GM19193 (cell line): Measurements from ENCODE around the gene SHISAL1.

Experiments
- POLR2A ChIP-seq: IDR thresholded peaks from 4 replicates; pipeline ENCODE4 v1.6.1; 2011; ENCODE audit not compliant: insufficient read depth, insufficient read length; ENCODE audit errors: extremely low read depth

Gene SHISAL1

GRCh38 chr22:44271732-44272400 lies 40.9 kb downstream of the SHISAL1 start:
- no peak for TF ChIP-seq POLR2A

- TF ChIP-seq POLR2A: no peak
Measured at GRCh38 chr22:44271010-44271500, 41.7 kb downstream of the SHISAL1 start.

GRCh38 chr22:44270556-44270880 lies 42.2 kb downstream of the SHISAL1 start:
- TF ChIP-seq POLR2A: no peak

- no peak for TF ChIP-seq POLR2A
Measured at GRCh38 chr22:44269757-44270555, 42.8 kb downstream of the SHISAL1 start.

GRCh38 chr22:44269117-44269498 lies 43.6 kb downstream of the SHISAL1 start:
- TF ChIP-seq POLR2A: no peak

- TF ChIP-seq POLR2A: no peak
Measured at GRCh38 chr22:44268431-44269116, 44.2 kb downstream of the SHISAL1 start.

GRCh38 chr22:44267856-44268255 lies 44.9 kb downstream of the SHISAL1 start:
- TF ChIP-seq POLR2A: no peak

- no peak for TF ChIP-seq POLR2A
Measured at GRCh38 chr22:44266796-44267760, 45.7 kb downstream of the SHISAL1 start.

GRCh38 chr22:44263547-44263946 lies 49.2 kb downstream of the SHISAL1 start:
- TF ChIP-seq POLR2A: no peak

- no peak for TF ChIP-seq POLR2A
Measured at GRCh38 chr22:44261861-44262595, 50.7 kb downstream of the SHISAL1 start.

- TF ChIP-seq POLR2A: no peak
Measured at GRCh38 chr22:44261164-44261860, 51.4 kb downstream of the SHISAL1 start.

GRCh38 chr22:44260216-44261035 lies 52.3 kb downstream of the SHISAL1 start:
- no peak for TF ChIP-seq POLR2A

GRCh38 chr22:44259366-44260215 lies 53.2 kb downstream of the SHISAL1 start:
- TF ChIP-seq POLR2A: no peak
